Peyer's patch (tissue), 4 donors: ENCODE data around the gene NOC2L. TPM values are rescaled to one million over a fixed set of nuclear protein-coding genes. Genes with fewer than 3 reads are reported as not detected.

ENCODE experiments used
- DNase-seq, 3 donors: peaks; one replicate each; pipeline ENCODE4 v3.0.0-alpha.2; 2017 to 2019
- H3K27ac ChIP-seq, 4 donors: fragments of 200-600 bp; sonication (generic); one replicate each; pipeline ENCODE4 v1.5.1; 2016 to 2019
- H3K27me3 ChIP-seq, 2 donors: fragments of 200-600 bp; sonication (generic); one replicate each; pipeline ENCODE4 v1.5.1; 2019
- H3K36me3 ChIP-seq, 3 donors: fragments of 200-600 bp; sonication (generic); one replicate each; pipeline ENCODE4 v1.5.1; 2016 to 2019
- H3K4me1 ChIP-seq, 4 donors: fragments of 200-600 bp; sonication (generic); one replicate each; pipeline ENCODE4 v1.5.1; 2016 to 2019
- H3K4me3 ChIP-seq, 4 donors: fragments of 200-600 bp; sonication (generic); 1 replicate in 3 of 4; 2 replicates in 1 of 4; pipeline ENCODE4 v1.5.1; 2016 to 2019; ENCODE audit warnings: mild to moderate bottlenecking in 1 of 4
- H3K9me3 ChIP-seq, 4 donors: fragments of 200-600 bp; sonication (generic); one replicate each; pipeline ENCODE4 v1.5.1; 2016 to 2019; ENCODE audit warnings: mild to moderate bottlenecking in 1 of 4
- POLR2A ChIP-seq, 2 donors: fragments of 450-650 bp; IDR thresholded peaks; one replicate each; pipeline ENCODE4 v1.5.1; 2017; ENCODE audit warnings: antibody characterized with exemption in 2 of 2, mild to moderate bottlenecking in 2 of 2, moderate library complexity in 2 of 2
- total RNA-seq, 4 donors: library from RNA; depleted of rRNA; stranded (reverse); fragments of >200 nt; gene quantifications; one replicate each; pipeline ENCODE4 v1.1.0, GENCODE V29; 2016
- TF ChIP-seq, protein P1 (sequence below), 6 experiments: fragments of 450-650 bp in 4 of 6; fragments of 200-600 bp in 2 of 6; sonication (generic) in 1 of 6; IDR thresholded peaks; one replicate each; pipeline ENCODE4 v1.5.1; 2017 to 2019; ENCODE audit warnings: antibody characterized with exemption in 6 of 6, mild to moderate bottlenecking in 3 of 6, moderate library complexity in 1 of 6

The NOC2L gene
- total RNA-seq, 4 donors from 2014 or later = 18.2 to 58.6 (median 39.9) TPM

GRCh38 chr1:974293-974640, 15.2 kb upstream of the NOC2L start:
- Histone ChIP-seq H3K4me1 (peaks cover 0 to 9% (median 4%) of the 10 kb centered on the region in 4 donors), H3K9me3 (no peaks in the 10 kb centered on the region), H3K27me3 (peaks cover 0 to 16% of the 10 kb centered on the region in 2 donors), H3K36me3 (no peaks in the 10 kb centered on the region), H3K27ac (no peak overlapping the region), H3K4me3 (no peak overlapping the region)
- DNase-seq = no peak
- no peak for TF ChIP-seq POLR2A (IDR thresholded peaks at IDR 0.05)

GRCh38 chr1:973459-974292, 14.6 kb upstream of the NOC2L start:
- Histone ChIP-seq H3K4me3 (no peak overlapping the region), H3K36me3 (no peaks in the 10 kb centered on the region), H3K27ac (no peak overlapping the region), H3K4me1 (peaks cover 0 to 9% (median 4%) of the 10 kb centered on the region in 4 donors), H3K9me3 (no peaks in the 10 kb centered on the region), H3K27me3 (peaks cover 0 to 16% of the 10 kb centered on the region in 2 donors)
- TF ChIP-seq, protein P1, sequence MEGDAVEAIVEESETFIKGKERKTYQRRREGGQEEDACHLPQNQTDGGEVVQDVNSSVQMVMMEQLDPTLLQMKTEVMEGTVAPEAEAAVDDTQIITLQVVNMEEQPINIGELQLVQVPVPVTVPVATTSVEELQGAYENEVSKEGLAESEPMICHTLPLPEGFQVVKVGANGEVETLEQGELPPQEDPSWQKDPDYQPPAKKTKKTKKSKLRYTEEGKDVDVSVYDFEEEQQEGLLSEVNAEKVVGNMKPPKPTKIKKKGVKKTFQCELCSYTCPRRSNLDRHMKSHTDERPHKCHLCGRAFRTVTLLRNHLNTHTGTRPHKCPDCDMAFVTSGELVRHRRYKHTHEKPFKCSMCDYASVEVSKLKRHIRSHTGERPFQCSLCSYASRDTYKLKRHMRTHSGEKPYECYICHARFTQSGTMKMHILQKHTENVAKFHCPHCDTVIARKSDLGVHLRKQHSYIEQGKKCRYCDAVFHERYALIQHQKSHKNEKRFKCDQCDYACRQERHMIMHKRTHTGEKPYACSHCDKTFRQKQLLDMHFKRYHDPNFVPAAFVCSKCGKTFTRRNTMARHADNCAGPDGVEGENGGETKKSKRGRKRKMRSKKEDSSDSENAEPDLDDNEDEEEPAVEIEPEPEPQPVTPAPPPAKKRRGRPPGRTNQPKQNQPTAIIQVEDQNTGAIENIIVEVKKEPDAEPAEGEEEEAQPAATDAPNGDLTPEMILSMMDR (IDR thresholded peaks at IDR 0.05) = no peak
- no peak for TF ChIP-seq POLR2A (IDR thresholded peaks at IDR 0.05)
- DNase-seq = no peak

GRCh38 chr1:972726-973458, 13.8 kb upstream of the NOC2L start:
- TF ChIP-seq, protein P1 (IDR thresholded peaks at IDR 0.05) = no peak
- no peak for TF ChIP-seq POLR2A (IDR thresholded peaks at IDR 0.05)
- H3K4me3 ChIP-seq = no peak overlapping the region
- H3K4me1 ChIP-seq = peaks cover 0 to 9% (median 4%) of the 10 kb centered on the region in 4 donors
- peaks cover 0 to 16% of the 10 kb centered on the region in 2 donors for H3K27me3 ChIP-seq
- H3K9me3 ChIP-seq = no peaks in the 10 kb centered on the region
- H3K27ac ChIP-seq = no peak overlapping the region
- no peak for DNase-seq
- H3K36me3 ChIP-seq = no peaks in the 10 kb centered on the region

- H3K27me3 ChIP-seq = peaks cover 0 to 16% of the 10 kb centered on the region in 2 donors
These were observed 12.9 kb upstream of the NOC2L start for GRCh38 chr1:971751-972506.

DNA sequence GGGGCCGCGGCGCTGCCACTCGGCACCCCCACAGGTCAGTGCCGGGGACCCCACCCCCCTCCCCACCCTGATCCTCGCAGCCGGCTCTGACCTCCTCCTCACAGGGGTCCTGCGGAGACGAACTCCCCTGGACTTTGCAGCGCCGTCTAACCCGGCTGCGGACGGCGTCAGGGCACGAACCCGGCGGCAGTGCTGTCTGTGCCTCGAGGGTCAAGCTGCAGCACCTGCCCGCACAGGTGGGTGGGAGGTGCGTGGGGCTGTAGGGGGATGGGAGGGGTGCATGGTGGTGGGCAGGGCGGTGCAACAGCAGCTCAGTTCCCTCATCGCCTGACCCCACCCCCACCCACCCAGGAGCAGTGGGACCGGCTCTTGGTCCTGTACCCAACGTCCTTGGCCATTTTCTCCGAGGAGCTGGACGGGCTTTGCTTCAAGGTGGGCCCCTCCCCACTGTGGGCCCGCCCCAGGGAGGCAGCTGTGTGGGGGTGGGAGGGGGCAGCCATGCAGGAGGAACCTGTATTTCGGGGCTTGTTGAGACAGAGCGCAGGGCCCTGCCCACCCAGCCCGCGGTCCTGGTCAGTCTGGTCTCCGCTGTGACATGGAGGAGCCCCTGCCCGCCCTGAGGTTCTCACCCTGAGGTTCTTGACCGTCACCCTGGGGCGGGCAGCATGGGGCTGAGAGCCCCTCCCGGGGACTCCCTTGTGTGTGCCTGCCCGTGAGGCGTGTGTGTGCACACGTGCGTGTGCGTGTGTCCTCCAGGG, 12.1 kb upstream of the NOC2L start:
- peaks cover 0 to 17% (median 11%) of the 10 kb centered on the region in 4 donors for H3K4me1 ChIP-seq
- no peak overlapping the region for H3K4me3 ChIP-seq
- DNase-seq = no peak
- H3K9me3 ChIP-seq = no peaks in the 10 kb centered on the region
- H3K27ac ChIP-seq = no peak overlapping the region
- TF ChIP-seq POLR2A (IDR thresholded peaks at IDR 0.05) = no peak
- TF ChIP-seq, protein P1 (IDR thresholded peaks at IDR 0.05) = no peak
- no peaks in the 10 kb centered on the region for H3K36me3 ChIP-seq
- peaks cover 0 to 16% of the 10 kb centered on the region in 2 donors for H3K27me3 ChIP-seq

More at GRCh38 chr1:971751-972506, 12.9 kb upstream of the NOC2L start:
- Histone ChIP-seq H3K4me3 (no peak overlapping the region), H3K36me3 (no peaks in the 10 kb centered on the region), H3K27ac (no peak overlapping the region), H3K4me1 (peaks cover 0 to 14% (median 9%) of the 10 kb centered on the region in 4 donors), H3K9me3 (no peaks in the 10 kb centered on the region)
- DNase-seq = no peak
- TF ChIP-seq POLR2A (IDR thresholded peaks at IDR 0.05) = no peak
- TF ChIP-seq, protein P1 (IDR thresholded peaks at IDR 0.05) = no peak
